ENCODE data around the gene ZNF300.

GRCh38 chr5:150918613-150919012 lies 13.8 kb upstream of the ZNF300 start:
- TF ChIP-seq, protein P1, sequence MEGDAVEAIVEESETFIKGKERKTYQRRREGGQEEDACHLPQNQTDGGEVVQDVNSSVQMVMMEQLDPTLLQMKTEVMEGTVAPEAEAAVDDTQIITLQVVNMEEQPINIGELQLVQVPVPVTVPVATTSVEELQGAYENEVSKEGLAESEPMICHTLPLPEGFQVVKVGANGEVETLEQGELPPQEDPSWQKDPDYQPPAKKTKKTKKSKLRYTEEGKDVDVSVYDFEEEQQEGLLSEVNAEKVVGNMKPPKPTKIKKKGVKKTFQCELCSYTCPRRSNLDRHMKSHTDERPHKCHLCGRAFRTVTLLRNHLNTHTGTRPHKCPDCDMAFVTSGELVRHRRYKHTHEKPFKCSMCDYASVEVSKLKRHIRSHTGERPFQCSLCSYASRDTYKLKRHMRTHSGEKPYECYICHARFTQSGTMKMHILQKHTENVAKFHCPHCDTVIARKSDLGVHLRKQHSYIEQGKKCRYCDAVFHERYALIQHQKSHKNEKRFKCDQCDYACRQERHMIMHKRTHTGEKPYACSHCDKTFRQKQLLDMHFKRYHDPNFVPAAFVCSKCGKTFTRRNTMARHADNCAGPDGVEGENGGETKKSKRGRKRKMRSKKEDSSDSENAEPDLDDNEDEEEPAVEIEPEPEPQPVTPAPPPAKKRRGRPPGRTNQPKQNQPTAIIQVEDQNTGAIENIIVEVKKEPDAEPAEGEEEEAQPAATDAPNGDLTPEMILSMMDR (IDR thresholded peaks at IDR 0.05): no peak
- no peak for TF ChIP-seq POLR2A (IDR thresholded peaks at IDR 0.05)

Data from adrenal gland (tissue), 5 donors.